ENCODE data around the gene RNF133.

RNF133 gene, protein sequence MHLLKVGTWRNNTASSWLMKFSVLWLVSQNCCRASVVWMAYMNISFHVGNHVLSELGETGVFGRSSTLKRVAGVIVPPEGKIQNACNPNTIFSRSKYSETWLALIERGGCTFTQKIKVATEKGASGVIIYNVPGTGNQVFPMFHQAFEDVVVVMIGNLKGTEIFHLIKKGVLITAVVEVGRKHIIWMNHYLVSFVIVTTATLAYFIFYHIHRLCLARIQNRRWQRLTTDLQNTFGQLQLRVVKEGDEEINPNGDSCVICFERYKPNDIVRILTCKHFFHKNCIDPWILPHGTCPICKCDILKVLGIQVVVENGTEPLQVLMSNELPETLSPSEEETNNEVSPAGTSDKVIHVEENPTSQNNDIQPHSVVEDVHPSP

DNA sequence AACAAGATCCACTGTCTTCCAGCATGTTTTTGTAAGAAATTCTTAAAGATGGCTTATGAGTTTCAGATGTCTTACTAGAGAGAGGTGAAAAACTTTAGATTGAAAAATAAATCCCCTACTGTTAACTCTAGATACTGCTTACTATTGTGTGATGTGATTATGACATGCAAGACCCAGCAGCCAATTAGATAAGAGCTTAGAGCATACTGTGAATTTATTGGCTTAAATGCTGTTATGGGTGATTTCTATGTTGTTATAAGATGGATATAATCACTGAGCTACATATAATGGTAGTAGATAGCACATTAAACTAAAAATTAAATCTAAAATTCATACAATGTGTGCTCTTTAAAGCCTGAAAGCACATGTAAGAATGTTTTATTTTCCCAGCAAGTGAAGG, at the start of gene RNF133:
TSS of gene RNF133 (minus strand) at position 101 of the 400 bp plus-strand sequence. CDS start 199 bp downstream, outside the sequence.
- no peak for DNase-seq (ENCODE audit: low read depth)

DNA sequence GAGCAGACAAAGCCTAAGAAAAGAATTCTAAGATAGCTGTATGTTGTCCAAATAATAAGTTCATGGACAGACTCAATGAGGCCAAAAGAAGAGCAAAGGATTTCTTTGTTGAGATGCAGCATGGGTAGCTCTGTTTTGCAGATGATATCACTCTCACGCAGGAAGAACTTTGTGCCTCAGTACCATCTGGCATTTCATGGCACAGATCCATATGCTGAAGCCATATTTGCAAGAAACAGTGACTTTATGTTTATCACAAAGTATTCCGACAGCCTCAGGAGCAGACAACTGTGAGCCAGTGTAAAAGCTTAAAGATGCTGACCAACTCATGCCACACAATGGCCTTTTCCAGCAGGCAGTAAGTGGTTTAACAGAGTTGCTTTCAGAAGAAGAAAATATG, 49.3 kb upstream of the RNF133 start:
- DNase-seq (ENCODE audit: low read depth): no peak

DNA sequence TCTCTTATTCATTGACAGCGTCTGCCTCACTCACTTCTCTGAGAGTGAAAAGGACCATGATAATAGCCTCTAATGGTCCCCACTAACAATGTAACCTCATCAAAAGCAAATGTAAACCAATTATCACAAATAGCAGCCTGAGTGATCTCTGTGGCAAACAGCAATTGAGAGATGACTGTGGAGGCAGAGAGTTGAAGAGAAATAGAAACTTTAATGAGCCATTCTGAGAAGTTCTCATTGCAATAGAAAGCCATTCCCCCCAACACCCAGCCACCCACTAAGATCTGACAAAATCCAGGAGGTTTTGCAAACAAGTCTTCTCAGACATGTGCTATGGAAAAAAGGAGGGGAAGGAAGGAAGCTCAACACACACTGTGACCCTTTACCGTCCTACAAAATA, 48.0 kb upstream of the RNF133 start:
- DNase-seq (ENCODE audit: low read depth): no peak

DNA sequence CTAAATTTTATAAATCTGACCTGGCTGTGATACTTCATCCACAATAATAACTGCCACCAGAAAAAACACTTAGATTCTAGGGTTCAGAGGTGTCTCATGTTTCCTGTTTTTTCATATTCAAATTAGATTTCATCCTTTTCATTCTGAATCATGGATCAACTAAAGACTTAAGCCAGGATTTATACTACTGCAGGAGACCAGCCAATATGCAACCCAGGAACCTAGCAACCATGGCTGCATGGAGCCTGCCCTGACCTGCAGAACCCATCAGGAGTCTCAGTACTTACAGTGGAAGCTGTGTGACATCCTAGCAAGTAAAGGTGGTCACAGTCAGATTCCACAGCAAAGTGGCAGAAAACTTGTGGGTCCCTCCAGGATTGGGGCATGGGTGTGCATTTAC, 44.3 kb upstream of the RNF133 start:
- no peak for DNase-seq (ENCODE audit: low read depth)

DNA sequence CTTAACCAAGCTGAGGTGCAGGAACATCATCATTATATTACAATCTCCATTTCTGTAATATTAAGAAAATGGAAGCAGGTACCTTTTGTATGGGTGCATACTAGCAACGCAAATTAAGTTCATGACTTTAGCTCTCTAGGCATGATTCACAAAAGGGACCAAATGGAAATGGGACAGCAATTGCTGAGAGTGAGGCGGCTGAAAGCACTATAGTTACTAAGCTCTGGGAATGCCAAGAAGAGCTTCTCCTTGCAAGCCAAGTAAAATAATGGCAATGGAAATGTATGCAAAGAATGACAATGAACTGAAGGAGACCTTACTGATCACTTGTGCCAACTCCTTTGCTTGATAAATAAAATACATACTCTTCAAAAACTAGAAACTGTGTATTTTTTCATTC, 40.0 kb upstream of the RNF133 start:
- no peak for DNase-seq (ENCODE audit: low read depth)

DNA sequence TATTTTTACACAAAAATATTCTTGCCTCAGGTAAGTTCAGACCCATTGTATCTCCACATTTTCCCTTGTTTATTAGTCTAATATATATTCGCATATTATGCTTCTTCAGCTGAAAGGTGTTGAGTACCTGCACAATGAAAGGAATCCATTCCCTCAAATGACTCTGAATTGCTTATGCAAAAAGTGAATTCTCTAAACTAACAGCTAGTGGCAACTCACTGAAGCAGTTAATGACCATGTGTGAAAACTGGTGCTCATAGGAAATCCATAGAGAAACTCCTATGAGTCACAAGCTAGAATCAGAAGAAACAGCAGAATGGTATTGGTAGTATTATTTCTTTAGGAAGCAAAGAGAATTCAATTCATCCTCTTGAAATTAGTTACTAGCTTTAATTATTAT, 37.3 kb upstream of the RNF133 start:
- no peak for DNase-seq (ENCODE audit: low read depth)

DNA sequence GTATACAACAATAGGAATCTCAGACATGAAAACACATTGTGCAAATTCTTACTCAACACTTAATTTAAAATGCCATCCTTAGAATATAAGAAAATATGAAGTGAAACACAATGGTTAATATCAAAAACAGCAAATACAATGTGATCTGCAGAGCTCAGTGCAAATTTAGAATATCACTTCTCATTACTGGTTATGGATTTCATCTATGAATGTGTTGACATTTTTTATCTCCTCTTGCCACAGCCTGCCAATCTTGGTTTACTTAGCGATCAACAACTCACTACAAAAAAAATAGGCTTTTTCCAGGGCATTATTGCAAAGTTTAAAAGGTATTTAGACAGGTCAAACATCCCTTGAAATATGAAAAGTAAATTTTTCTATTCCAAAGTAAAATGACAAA, 28.8 kb upstream of the RNF133 start:
- DNase-seq (ENCODE audit: low read depth): no peak

DNA sequence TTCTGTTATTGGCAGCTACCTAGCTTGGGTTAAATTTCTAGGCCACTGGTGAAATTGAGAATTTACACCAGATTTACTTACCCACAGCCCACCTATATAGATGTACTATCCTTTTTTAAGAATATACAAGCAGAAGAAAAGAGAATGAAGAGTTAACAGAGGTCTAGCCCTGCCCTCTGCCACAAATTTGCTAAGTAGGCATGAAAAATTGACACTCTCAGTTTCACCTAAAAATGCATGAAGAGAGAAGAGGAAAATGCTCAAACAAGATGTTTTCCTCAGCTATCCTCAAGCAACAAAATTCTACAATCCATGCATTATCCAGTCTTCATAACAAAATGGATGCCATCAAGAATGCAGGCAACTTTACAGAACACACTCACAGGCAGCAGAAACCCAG, 28.4 kb upstream of the RNF133 start:
- no peak for DNase-seq (ENCODE audit: low read depth)

DNA sequence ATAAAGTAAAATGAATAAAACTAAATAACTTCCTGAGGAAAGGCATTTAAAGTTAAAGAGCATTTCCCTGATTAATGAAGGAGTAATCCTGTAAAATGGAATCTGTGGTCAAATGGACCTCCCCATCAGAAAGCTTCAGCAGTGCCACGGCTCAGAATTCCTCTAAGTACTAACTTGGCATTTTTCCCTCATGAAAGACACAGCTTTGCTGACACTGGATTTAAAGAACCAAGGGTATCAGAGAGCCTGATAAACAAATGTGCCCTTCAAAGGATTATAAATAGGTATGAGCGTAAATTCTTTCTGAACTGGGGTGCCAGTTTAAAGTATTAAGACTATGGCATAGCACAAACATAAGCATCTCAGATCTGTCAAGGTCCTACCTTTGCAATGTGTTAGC, 28.0 kb upstream of the RNF133 start:
- no peak for DNase-seq (ENCODE audit: low read depth)

DNA sequence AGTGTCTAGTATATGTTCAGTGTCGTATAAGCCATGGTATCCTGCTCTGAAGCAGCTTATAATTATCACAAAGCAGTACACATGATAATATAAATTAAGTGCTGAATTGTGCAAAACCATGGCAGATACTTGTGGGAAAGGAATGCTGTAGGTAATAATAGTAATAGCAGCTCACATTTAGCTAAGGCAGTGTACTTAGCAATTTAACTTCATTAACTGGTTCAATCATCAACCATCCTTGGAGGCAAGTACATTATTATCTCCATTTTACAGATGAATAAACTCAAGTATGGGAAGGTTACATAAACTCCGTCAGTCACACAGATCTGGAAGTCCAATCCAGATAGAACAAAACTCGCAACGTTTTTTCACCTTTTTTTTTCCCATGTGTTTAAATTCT, 25.4 kb upstream of the RNF133 start:
- no peak for DNase-seq (ENCODE audit: low read depth)

DNA sequence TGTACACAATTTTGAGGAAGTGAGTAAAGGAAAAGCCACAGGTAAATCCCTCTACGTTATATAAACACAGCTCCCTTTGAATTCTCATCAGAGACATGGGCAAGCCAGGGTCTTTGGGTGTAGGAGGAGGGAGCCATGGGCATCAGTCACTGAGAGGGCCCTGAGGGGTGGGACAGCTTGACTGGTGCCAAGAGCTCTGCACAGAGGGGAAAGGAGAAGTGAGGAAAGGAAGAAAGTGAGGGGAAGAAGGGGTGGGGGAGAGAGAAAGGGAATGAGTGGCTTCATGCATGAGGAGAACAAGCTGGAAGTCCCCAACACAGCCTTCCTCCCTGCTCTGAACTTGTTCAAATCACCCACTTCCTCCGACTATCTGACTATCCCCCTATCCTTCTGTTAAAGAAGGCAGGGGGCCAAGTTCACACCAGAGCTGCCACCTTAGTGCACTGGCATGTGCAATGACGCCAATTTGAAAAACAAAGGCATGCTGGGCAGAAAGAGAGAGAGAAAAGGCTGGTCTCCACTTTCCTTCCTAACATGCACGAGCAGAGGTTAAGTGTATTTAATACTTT, 20.2 kb upstream of the RNF133 start:
- no peak for DNase-seq (ENCODE audit: low read depth)

DNA sequence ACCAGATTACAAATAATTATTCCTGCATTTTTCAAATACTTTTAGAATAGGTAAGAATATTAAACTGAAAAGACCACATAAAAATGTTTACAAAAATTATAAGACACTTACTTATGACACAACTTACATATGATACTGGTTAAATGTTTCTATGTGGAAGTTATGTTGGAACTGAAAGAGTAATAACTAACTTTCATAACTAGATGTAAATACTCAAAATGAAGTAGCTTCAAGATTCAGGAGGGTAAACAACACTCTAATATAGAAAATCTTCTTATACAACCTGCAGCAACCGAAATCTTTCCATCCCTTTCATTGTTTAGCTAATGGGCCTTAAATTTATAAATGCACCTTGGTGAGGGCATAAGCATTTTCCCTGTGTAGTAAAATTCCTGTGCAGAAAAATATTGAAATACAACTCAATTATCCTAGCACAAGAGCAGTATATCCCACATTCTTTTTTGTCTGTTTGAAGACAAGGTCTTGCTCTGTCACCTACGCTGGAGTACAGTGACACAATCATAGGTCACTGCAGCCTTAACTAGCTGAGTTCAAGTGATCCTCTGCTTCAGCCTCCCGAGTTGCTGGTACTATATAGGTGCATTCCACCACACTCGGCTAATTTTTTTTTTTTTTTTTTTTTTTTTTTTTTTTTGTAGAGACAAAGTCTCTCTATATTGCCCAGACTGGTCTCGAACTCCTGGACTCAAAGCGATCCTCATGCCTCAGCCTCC, 18.6 kb upstream of the RNF133 start:
- no peak for DNase-seq (ENCODE audit: low read depth)

DNA sequence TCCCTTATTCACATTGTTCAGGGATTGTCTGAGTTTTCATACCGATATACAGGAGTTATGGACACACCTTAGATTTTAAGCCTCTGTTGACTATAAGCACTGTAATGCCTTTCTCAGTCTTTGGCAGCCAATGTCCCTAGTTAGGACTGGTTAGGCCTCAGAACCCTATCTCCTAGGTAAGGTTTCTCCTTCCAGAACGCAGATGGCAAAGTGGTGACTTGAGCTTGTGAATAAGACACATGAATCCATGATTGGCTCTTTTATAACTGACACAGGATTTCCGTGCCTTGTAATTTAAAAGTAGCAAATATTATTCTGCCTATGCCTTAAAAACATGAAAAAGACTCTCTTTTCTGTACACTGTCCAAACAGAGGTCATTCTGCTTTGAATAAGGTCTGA, 16.3 kb upstream of the RNF133 start:
- DNase-seq (ENCODE audit: low read depth): no peak

DNA sequence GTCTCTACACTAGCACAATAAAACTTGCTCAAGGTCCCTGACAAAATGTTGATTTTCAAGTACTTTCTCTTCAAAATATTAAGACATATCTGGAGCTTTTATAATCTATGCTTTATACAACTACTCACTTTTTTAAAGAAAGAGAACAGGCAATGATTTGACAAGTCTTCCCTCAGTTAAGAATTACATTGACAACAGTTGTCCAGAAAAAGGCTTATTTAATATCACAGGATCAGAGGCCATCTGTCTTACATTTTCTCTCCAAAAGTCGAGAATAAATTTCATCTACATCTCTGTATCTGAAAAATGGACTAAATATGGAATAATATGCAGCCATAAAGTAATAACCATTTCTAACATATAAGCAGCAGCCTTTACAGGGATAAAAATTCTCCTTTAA, 12.0 kb upstream of the RNF133 start:
- DNase-seq (ENCODE audit: low read depth): no peak

DNA sequence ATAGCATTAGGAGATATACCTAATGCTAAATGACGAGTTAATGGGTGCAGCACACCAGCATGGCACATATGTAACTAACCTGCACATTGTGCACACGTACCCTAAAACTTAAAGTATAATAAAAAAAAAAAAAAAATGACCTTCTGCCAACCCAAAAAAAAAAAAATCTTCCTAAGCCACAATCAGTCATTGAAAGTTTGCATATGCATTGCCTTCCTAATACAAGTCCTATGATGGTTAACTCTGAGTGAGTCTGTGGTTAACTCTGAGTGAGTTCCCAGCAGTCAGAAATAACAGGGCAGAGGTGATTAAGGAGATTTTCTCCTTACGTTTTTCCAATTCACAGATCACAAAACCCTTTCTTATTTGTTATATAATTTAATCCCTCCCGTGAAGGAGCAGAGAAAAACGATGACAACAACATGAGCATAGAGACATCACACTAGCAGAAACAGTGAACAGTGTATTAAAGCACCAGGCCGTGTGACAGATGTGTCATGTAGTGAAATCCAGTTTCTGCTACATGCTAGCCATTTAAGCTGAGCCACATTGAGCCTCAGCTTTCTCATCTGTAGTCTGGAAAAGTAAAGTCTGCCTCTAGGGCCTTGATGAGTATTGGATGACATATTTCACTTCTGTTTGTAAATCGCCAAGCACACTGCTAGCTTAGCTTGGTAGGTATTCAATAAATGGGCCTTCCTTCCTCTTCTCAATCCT, 11.2 kb upstream of the RNF133 start:
- DNase-seq (ENCODE audit: low read depth): no peak

DNA sequence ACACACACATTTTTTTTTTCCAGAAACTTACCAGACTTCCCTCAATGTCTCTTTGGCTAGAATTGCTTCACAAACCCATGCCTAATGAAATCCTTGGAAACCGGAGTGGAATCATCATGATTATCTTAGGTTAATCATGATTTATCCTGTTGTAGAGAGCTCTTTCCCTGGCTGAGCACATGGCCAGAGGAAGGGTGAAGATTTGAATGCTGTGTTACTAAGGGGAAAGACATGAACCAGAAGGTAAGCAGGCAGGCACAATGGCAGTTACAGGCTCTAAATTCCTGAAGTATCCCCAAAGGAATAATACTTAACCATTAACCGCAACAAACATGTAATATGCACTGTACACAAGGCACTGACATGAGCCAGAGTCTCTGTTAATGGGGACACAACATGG, 7.9 kb upstream of the RNF133 start:
- DNase-seq (ENCODE audit: low read depth): no peak

DNA sequence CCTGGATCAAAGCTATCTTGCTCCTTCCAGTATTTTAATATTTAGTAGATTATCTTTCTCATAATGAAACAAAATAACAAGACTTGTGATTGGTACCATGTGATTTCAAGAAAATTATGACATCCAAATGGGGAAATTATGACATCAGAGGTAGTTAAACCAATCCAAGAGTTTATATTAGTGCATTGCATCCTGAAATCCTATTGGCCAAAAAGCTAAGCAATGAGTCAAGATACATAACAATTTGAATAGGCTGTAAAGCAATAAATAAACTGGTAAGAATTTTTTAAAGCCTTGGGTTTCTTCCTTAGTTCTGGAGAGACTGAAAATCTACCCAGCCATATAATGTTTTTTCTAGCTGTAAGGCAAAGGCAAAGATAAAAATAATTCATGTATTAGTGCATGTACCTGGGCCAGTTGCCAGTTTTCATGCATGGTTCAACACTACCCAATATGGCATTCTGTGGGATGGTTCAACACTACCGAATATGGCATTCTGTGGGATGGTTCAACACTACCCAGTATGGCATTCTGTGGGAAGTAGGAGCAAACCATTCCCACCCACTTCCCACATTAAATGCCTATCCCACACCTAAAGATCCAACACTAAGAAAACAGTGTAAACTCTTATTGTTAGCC, 4.1 kb upstream of the RNF133 start, which contains the start of gene RNF148:
TSS of gene RNF148 (minus strand) at position 51 of the 639 bp plus-strand sequence. CDS start 172 bp downstream, outside the sequence.
- DNase-seq (ENCODE audit: low read depth): no peak

DNA sequence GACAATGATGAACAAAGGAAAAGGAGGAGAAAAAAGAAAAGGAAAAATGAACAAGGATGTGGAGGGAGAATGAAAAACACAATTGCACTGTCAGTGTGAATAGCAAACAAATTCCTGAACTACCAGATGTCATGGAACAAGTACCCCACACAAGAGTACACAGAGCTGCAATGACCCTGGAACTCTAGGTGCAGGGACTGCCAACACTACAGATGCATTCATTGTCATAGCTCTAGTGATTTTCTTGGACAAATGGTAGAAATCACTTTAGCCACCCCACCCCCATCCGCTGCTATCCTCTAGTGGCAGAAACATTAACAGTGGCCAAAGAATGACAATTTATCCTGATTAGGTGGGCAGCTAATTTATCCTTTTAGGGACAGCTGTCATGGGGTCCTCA, 3.1 kb downstream of the RNF133 start:
- no peak for DNase-seq (ENCODE audit: low read depth)

DNA sequence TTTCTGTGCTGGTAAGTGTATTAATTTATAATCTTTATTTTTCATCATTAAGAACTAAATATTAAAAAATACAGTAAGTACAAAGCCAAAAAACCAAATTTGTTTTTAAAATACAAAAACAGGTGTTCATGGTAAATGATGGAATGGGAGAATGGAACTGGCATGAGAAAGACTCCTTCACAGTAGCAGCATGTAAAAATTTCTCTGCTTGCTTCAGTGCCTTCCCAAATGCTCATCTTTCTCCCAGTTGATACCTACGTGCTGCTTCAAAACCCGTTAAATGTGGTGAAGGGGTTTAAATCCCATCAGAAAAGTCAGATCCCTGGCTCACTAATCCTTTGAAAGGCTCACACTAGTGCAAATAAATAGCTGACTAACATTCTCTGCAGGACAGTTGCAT, 4.2 kb downstream of the RNF133 start:
- DNase-seq (ENCODE audit: low read depth): no peak

DNA sequence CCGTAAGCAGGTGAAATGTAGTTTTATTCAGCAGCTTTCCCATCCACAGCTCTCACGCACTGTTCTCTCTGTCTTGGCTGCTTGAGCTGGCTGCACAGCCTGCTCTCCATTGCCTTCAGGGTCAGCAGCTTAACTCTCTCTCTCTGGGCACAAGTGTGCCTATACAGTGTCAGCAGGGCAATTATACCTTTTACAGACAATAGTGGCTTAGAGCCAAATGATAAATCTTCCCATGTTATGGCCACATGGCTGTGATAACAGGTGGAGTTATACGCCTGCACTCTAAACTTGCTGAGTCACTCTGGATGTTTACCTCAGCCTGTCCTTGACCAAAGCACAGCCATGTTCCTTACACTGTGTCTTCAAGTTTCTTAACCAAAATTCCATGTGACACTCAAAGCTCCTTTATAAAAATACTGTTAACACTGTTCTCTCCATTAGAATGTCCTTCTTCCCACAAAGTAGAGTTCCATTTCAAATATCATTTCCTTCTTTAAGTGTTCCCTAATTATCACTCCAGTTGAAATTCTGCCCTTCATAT, 6.1 kb downstream of the RNF133 start:
- no peak for DNase-seq (ENCODE audit: low read depth)

DNA sequence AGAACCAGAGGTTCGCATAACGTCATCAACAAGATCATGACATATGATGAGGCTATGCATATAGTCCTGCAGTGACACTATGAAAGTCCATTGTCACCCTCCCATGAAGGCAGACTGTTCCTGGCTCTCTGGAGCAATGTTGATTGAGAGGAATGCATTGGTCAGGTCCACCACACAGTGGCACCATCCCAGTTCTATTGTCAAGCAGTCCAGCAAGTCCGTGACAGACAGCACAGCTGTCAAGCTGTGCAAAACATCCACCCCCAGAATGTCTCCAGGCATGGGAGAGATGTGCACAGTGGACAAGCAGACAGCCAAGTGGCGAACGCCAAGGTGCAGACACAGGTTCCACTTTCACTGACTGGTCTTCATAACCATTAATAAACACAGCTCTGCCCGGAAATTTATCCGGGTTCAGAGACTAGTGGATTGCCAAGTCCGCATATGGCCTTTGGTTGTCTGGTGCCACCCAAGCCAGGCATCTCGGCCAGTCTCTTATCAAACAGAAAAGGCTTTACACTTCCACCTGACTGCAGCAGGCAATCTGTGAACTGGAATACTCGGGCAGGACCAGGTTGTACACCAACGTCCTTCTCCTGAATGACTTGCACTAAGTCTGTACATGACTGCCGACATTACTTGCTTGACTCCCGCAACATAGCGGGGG, 7.2 kb downstream of the RNF133 start:
- DNase-seq (ENCODE audit: low read depth): no peak

All from stimulated activated CD8-positive, alpha-beta memory T cell treated with anti-CD3 and anti-CD28 coated beads, Interleukin-12 subunit alpha, Interleukin-12 subunit beta, amount 100 ng/mL, for 4 hours (primary cell).